B cell (primary cell): ENCODE data around the gene DOCK1. TPM values are rescaled to one million over a fixed set of nuclear protein-coding genes. Genes with fewer than 3 reads are reported as not detected.

ENCODE experiments used
- ATAC-seq: fragments of 200-7000 bp; cut with Tn5 transposase; one replicate; pipeline ENCODE4 v1.10.0; 2021; ENCODE audit warnings: low read depth, mild to moderate bottlenecking, moderate number of reproducible peaks, moderate library complexity
- CTCF ChIA-PET: fragments of 350-600 bp; sonication (Branson Sonifier 250); formaldehyde crosslinking; loops from one replicate; lab custom pipeline; 2021; ENCODE audit warnings: antibody characterized with exemption, inconsistent platforms; lab: Charles Lee
- POLR2A ChIA-PET: fragments of 350-600 bp; sonication (Branson Sonifier 250); formaldehyde crosslinking; loops from one replicate; lab custom pipeline; 2021; ENCODE audit warnings: antibody characterized with exemption; lab: Charles Lee
- DNase-seq: peaks from one replicate; pipeline ENCODE4 v3.0.0; 2013
- H2AFZ ChIP-seq: 2 replicates; pipeline ENCODE4 v1.6.1; 2012; ENCODE audit warnings: mild to moderate bottlenecking, low read depth, low read length; ENCODE audit not compliant: insufficient read depth, poor library complexity, severe bottlenecking
- H3K27ac ChIP-seq, 2 donors: 1 replicate in 1 of 2; 2 replicates in 1 of 2; pipeline ENCODE4 v1.5.1; 2012 to 2013; ENCODE audit warnings: low read length in 2 of 2, mild to moderate bottlenecking in 2 of 2, moderate library complexity in 1 of 2
- H3K27me3 ChIP-seq, 4 experiments: fragments of 200-600 bp in 1 of 4; sonication (generic) in 1 of 4; replicated peaks in 1 of 4; 1 replicate in 2 of 4; 2 replicates in 2 of 4; pipeline versions ENCODE4 v1.6.1 to v1.7.0; 2013 to 2016; ENCODE audit warnings: low read length in 3 of 4, mild to moderate bottlenecking in 2 of 4, mixed read lengths in 1 of 4, moderate library complexity in 1 of 4; ENCODE audit not compliant: insufficient read depth in 4 of 4, control insufficient read depth in 3 of 4; ENCODE audit errors: control extremely low read depth in 1 of 4
- H3K36me3 ChIP-seq, 2 experiments: replicated peaks in 1 of 2; 1 replicate in 1 of 2; 2 replicates in 1 of 2; pipeline versions ENCODE4 v1.6.1 to v1.7.1; 2013; ENCODE audit warnings: low read length in 1 of 2; ENCODE audit not compliant: insufficient read depth in 2 of 2, control insufficient read depth in 1 of 2; ENCODE audit errors: control extremely low read depth in 1 of 2, extremely low read depth in 1 of 2
- H3K4me1 ChIP-seq, 2 donors: fragments of 200-600 bp in 1 of 2; sonication (generic) in 1 of 2; 1 replicate in 1 of 2; 2 replicates in 1 of 2; pipeline versions ENCODE4 v1.5.1 to v1.6.1; 2013 to 2017; ENCODE audit warnings: low read length in 2 of 2; ENCODE audit not compliant: control insufficient read depth in 2 of 2, insufficient read depth in 2 of 2
- H3K4me2 ChIP-seq: replicated peaks from 2 replicates; pipeline ENCODE3; 2012; ENCODE audit warnings: mild to moderate bottlenecking, low read depth, low read length; ENCODE audit not compliant: poor library complexity, severe bottlenecking
- H3K4me3 ChIP-seq, 5 experiments: fragments of 200-600 bp in 1 of 5; sonication (generic) in 1 of 5; 1 replicate in 3 of 5; 2 replicates in 2 of 5; pipeline versions ENCODE4 v1.5.1 to v1.7.0; 2011 to 2016; ENCODE audit warnings: low read length in 4 of 5, mild to moderate bottlenecking in 4 of 5, low read depth in 2 of 5, control low read depth in 1 of 5, moderate library complexity in 1 of 5; ENCODE audit not compliant: insufficient read depth in 1 of 5; ENCODE audit errors: control extremely low read depth in 1 of 5, extremely low read depth in 1 of 5
- H3K79me2 ChIP-seq: fragments of 200-600 bp; sonication (generic); one replicate; pipeline ENCODE4 v1.6.0; 2016; ENCODE audit warnings: low read length; ENCODE audit not compliant: control insufficient read depth, insufficient read depth
- H3K9ac ChIP-seq: fragments of 200-600 bp; sonication (generic); 2 replicates; pipeline ENCODE4 v1.6.1; 2017; ENCODE audit warnings: mild to moderate bottlenecking, low read length, moderate library complexity
- H3K9me3 ChIP-seq, 3 donors: one replicate each; pipeline versions ENCODE4 v1.6.1 to v1.7.1; 2013; ENCODE audit warnings: low read length in 2 of 3; ENCODE audit not compliant: control insufficient read depth in 2 of 3, insufficient read depth in 1 of 3; ENCODE audit errors: control extremely low read depth in 1 of 3
- H4K20me1 ChIP-seq: 2 replicates; pipeline ENCODE4 v1.6.0; 2012; ENCODE audit warnings: mild to moderate bottlenecking, low read length; ENCODE audit not compliant: insufficient read depth, control insufficient read depth, poor library complexity, severe bottlenecking
- H3K27ac Mint-ChIP-seq: one replicate; pipeline ENCODE4 v1.8.0; 2021; ENCODE audit warnings: mixed read lengths
- H3K27me3 Mint-ChIP-seq: one replicate; pipeline ENCODE4 v1.8.0; 2021; ENCODE audit warnings: mixed read lengths
- H3K4me1 Mint-ChIP-seq: one replicate; pipeline ENCODE4 v1.8.0; 2021; ENCODE audit warnings: mixed read lengths
- H3K4me3 Mint-ChIP-seq: one replicate; pipeline ENCODE4 v1.8.0; 2021; ENCODE audit warnings: mixed read lengths
- H3K9me3 Mint-ChIP-seq: one replicate; pipeline ENCODE4 v1.8.0; 2022; ENCODE audit warnings: mixed read lengths; ENCODE audit not compliant: insufficient read depth
- EZH2 ChIP-seq: IDR thresholded peaks from 2 replicates; pipeline ENCODE4 v1.6.1; 2012; ENCODE audit warnings: borderline replicate concordance, low read depth, mild to moderate bottlenecking, moderate library complexity, low read length; ENCODE audit not compliant: insufficient read depth, poor library complexity, severe bottlenecking
- WGBS: methylation state at CpG from one replicate; pipeline ENCODE4 v1.1.5; 2013; ENCODE audit warnings: missing lambda C conversion rate; ENCODE audit not compliant: insufficient coverage; 5-methylcytosine and 5-hydroxymethylcytosine counted together
- intact Hi-C: fragments of 100-400 bp; cut with micrococcal nuclease; formaldehyde crosslinking; loops from one replicate; pipeline ENCODE4 v1.10.0; 2022
- polyA plus RNA-seq: library from polyadenylated mRNA; depleted of rRNA; stranded (reverse); fragments of >200 nt; gene quantifications from 2 replicates; pipeline ENCODE4 v1.2.3, GENCODE V29; 2012
- total RNA-seq, 2 donors: library from RNA; stranded (reverse); fragments of 120-200 nt in 1 of 2; gene quantifications; 1 replicate in 1 of 2; 2 replicates in 1 of 2; pipeline versions ENCODE4 v1.2.3 to v1.2.4, GENCODE V29; 2013 to 2022
- TF ChIP-seq, protein P1 (sequence below): fragments of 200-600 bp; IDR thresholded peaks from one replicate; pipeline ENCODE4 v1.8.0; 2022; ENCODE audit warnings: antibody characterized with exemption, mild to moderate bottlenecking

DOCK1 gene
- total and polyA plus RNA-seq, 2 donors (not counting 1 experiment from before 2014, with no cell fraction given): not detected

DNA sequence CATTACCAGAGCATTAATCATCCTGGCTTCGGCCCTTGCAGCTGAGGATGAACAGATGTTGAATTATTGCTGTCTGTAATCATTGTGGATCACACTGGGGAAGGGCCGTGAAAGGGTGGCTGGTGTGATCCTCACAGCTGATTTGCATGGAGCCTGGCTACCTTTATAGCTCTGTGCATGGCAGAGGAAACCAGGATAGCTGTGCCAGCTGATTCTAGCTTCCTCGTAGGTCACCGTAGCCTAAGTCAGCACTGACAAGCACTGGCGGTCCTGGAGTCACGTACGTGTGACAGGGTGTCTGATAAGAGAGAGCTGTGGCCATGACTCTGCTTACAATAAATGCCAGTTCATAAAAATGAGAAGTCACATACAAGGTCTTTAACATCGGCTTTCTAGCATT, 214.7 kb downstream of the DOCK1 start:
- Histone ChIP-seq H3K9ac (no peak overlapping the region), H3K79me2 (no peaks in the 10 kb centered on the region), H3K4me1 (no peaks in the 10 kb centered on the region), H4K20me1 (no peaks in the 10 kb centered on the region), H3K27ac (no peak overlapping the region), H3K4me3 (no peak overlapping the region), H2AFZ (no peak overlapping the region), H3K4me2 (no peak overlapping the region), H3K36me3 (no peaks in the 10 kb centered on the region), H3K9me3 (peaks cover 0 to 5% (median 0%) of the 10 kb centered on the region in 3 donors), H3K27me3 (no peaks in the 10 kb centered on the region)
- DNase-seq (no peak), ATAC-seq (no peak)
- no peak for TF ChIP-seq EZH2
- TF ChIP-seq, protein P1, sequence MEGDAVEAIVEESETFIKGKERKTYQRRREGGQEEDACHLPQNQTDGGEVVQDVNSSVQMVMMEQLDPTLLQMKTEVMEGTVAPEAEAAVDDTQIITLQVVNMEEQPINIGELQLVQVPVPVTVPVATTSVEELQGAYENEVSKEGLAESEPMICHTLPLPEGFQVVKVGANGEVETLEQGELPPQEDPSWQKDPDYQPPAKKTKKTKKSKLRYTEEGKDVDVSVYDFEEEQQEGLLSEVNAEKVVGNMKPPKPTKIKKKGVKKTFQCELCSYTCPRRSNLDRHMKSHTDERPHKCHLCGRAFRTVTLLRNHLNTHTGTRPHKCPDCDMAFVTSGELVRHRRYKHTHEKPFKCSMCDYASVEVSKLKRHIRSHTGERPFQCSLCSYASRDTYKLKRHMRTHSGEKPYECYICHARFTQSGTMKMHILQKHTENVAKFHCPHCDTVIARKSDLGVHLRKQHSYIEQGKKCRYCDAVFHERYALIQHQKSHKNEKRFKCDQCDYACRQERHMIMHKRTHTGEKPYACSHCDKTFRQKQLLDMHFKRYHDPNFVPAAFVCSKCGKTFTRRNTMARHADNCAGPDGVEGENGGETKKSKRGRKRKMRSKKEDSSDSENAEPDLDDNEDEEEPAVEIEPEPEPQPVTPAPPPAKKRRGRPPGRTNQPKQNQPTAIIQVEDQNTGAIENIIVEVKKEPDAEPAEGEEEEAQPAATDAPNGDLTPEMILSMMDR: no peak
- intact Hi-C loops: no loop called here
- Mint-ChIP-seq H3K4me1 (no peaks in the 10 kb centered on the region), H3K27ac (no peak overlapping the region), H3K27me3 (no peaks in the 10 kb centered on the region), H3K9me3 (peaks cover 2% of the 10 kb centered on the region), H3K4me3 (no peak overlapping the region)
- 41% methylated on average over 6 of the region's 8 CpGs for WGBS
- ChIA-PET CTCF (no interaction called here), POLR2A (no interaction called here)

DNA sequence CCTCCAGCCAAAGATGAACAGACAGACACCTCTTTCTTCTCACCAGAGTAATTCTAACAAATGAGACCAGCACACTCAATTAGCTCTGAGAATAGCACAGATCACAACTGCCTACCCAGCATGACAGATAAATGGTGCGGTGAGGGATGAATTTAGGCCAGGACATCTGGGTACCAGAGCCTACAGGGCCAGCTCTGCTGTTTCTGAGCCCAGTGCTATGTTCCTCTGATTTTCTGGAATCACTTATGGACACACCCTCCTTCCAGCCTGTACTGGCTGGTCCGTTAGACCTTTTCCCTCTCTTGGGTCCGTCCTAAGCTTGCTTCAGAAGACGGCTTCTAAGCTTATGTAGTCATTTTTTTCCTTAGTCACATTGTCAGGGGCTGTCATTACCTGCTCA, 217.6 kb downstream of the DOCK1 start:
- H2AFZ ChIP-seq: no peak overlapping the region
- no peaks in the 10 kb centered on the region for H3K36me3 ChIP-seq
- DNase-seq (no peak), ATAC-seq (no peak)
- intact Hi-C loops: no loop called here
- H3K27ac ChIP-seq: no peak overlapping the region
- TF ChIP-seq, protein P1: no peak
- no peak for TF ChIP-seq EZH2
- no peak overlapping the region for H3K4me3 ChIP-seq
- no peak overlapping the region for H3K9ac ChIP-seq
- H3K4me1 ChIP-seq: no peaks in the 10 kb centered on the region
- H3K4me2 ChIP-seq: no peak overlapping the region
- H3K4me1 Mint-ChIP-seq: no peaks in the 10 kb centered on the region
- no peak overlapping the region for H3K27ac Mint-ChIP-seq
- ChIA-PET POLR2A (no interaction called here), CTCF (no interaction called here)
- no peak overlapping the region for H3K4me3 Mint-ChIP-seq
- H4K20me1 ChIP-seq: no peaks in the 10 kb centered on the region
- H3K27me3 Mint-ChIP-seq: no peaks in the 10 kb centered on the region
- 81% methylated on average over 4 of the region's 4 CpGs for WGBS
- peaks cover 0 to 5% (median 0%) of the 10 kb centered on the region in 3 donors for H3K9me3 ChIP-seq
- H3K9me3 Mint-ChIP-seq: peaks cover 2% of the 10 kb centered on the region
- no peaks in the 10 kb centered on the region for H3K27me3 ChIP-seq
- no peaks in the 10 kb centered on the region for H3K79me2 ChIP-seq
